Fibroblast of the aortic adventitia (primary cell): Measurements from ENCODE around the gene SYT7. TPM values are rescaled to one million over a fixed set of nuclear protein-coding genes. Genes with fewer than 3 reads are reported as not detected.

Source experiments
- DNase-seq: peaks from one replicate; pipeline ENCODE4 v3.0.0-alpha.2; 2010; ENCODE audit warnings: low read depth
- H3K4me3 ChIP-seq: 2 replicates; pipeline ENCODE4 v1.5.1; 2011; ENCODE audit warnings: low read depth, mild to moderate bottlenecking, control low read depth, low read length, moderate library complexity
- total RNA-seq: library from RNA; depleted of rRNA; stranded (reverse); fragments of >200 nt; gene quantifications from 2 replicates; pipeline ENCODE4 v1.2.3, GENCODE V29; 2012; ENCODE audit warnings: low replicate concordance
- TF ChIP-seq, protein P1 (sequence below): IDR thresholded peaks from 2 replicates; pipeline ENCODE4 v1.5.1; 2011; ENCODE audit warnings: mild to moderate bottlenecking, low read length, control low read depth, inconsistent platforms; ENCODE audit not compliant: insufficient read depth

Gene SYT7
- total RNA-seq, 1 donor, result 112 TPM

DNA sequence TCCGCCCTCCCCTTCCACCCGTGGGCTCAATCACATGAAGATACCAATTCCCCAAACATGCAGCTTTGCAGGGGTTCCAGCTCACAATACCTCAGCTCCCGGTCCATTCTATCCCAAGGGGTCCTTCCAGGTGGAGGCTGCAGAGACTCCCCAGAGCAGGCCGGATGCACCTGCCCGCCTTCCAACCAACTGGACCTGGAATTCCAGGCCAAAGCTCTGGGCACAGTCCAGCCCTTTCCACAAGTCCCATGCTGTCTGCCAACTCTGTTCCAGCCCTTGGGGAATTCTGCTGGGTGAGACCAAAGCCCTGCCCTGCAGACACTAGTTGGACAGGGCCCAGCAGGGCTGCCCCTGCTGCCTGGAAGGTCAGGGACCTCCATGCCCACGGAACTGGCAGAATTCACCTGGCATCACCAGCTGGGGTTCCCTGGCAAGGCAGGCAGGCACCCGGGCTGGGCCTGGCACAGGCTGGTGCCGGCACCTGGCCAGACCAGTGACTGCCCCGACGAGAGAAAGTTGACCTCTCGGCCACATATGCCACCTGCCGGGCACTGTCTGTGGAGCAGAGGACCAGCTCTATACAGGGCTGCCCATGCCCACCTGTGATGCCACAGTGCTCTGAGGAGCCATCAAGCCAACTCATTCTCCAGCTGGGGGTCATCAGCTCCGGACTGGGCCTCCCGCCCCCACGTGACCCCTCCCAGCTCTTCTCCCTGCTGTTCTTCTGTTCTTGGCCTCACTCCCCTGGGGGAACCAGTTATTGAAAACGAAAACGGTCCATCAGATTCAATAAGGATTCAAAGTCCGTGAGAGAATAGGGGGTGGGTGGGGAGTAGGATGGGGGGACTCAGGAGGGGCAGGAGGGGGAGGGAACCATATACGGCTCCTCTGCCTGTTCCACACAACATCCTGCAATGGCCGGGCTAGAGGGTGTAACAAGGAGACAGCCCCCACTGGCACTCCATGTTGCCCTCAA is 4.7 kb downstream of the SYT7 start:
- no peak overlapping the region for H3K4me3 ChIP-seq
- no peak for DNase-seq
- TF ChIP-seq, protein P1, sequence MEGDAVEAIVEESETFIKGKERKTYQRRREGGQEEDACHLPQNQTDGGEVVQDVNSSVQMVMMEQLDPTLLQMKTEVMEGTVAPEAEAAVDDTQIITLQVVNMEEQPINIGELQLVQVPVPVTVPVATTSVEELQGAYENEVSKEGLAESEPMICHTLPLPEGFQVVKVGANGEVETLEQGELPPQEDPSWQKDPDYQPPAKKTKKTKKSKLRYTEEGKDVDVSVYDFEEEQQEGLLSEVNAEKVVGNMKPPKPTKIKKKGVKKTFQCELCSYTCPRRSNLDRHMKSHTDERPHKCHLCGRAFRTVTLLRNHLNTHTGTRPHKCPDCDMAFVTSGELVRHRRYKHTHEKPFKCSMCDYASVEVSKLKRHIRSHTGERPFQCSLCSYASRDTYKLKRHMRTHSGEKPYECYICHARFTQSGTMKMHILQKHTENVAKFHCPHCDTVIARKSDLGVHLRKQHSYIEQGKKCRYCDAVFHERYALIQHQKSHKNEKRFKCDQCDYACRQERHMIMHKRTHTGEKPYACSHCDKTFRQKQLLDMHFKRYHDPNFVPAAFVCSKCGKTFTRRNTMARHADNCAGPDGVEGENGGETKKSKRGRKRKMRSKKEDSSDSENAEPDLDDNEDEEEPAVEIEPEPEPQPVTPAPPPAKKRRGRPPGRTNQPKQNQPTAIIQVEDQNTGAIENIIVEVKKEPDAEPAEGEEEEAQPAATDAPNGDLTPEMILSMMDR, result no peak

DNA sequence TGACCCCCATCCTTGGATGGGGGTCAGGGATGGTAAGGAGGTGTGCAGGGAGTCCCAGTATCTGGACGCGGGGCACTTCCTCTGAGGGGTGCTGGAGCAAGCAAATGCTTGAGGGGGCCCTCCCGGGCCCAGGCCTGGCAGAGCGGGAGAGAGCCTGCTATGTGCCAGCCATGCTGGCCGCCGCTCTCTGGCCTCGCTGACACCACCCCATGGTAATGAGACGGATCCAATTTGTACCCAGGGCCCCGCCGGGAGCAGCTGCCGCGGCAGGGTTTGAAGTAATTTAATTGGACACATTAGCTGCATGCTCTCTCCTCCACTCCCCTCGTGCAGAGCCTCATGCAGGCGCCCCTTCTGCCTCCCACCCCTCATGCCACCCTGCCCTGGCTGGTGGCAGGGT is 6.3 kb downstream of the SYT7 start:
- TF ChIP-seq, protein P1, result no peak
- DNase-seq, result no peak
- no peak overlapping the region for H3K4me3 ChIP-seq

DNA sequence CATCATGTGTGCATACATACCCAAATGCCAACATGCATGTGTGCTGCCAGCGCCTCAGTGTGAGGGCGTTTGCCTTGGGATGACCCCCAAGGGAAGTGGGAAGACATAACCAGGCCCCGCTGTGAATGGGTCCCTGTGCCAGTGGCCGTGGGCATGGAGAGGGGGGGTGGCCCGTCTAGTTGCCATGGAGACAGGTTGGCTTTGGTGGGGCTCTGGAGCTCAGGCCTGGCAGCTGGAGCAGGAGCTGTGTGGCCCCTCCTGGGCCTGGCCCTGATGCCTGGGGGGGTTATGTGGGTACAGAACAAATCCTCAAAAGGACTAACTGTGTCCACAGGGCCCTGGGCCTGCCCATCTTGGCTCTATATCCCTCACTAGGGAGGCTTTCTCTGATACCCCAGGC is 8.0 kb downstream of the SYT7 start:
- H3K4me3 ChIP-seq, result no peak overlapping the region
- TF ChIP-seq, protein P1, result no peak
- DNase-seq, result no peak

DNA sequence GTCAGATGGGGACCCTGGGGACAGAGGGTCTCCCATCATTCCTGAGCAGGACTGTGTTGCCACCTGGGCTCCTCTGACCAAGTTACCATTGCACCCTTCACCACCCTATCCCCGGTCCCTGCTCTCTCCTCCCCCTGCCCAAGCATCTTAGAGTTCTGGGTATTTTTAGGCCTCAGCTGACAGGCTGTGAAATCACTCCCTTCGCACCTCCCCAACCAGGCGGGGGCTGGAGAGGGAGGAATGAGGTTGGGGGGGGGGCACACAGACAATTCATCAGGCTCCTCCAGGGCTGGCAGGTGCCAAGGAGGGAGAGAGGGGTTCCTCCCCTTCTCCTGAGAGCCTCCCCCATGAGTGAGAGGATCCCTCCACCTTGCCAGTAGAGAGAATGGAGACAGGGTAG is 9.0 kb downstream of the SYT7 start:
- no peak for DNase-seq
- TF ChIP-seq, protein P1, result no peak
- no peak overlapping the region for H3K4me3 ChIP-seq

DNA sequence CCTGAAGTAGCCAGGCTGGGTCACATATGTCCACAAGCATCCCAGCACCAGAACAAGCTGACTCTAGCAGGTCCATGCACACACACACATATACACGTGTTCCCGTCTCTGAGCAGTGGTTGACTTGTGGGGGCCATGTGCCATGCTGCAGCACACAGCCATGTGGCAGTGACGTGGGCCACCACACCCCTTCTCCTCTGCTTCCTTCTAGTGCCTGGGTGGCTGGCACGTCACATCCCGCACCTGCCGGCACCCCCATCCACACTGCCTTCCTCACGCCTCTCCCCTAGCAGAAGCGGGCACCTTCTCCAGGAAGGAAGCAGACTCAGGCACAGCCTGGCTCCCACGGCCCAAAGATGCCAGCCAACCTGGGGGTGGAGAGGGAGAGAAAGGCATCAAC is 9.5 kb downstream of the SYT7 start:
- TF ChIP-seq, protein P1, result no peak
- H3K4me3 ChIP-seq, result no peak overlapping the region
- no peak for DNase-seq

DNA sequence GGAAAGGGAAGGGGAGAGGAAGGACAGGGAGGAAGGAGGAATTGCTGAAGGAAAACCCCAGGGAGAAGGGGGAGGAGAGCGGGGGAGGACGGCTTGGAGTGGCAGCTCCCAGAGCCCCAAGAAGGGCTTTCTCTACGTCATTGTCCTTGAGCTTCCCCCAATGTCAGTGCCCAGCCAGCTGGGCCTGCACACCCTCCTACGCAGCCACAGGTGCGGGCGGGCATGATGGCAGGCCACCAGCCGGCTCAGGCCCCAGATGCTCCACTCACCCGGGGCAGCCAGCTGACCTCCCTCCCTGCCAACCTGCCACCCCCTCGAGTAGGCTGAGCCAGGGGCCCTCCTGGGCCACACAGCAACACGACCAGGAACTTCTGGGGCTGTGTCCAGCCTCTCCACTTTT is 11.2 kb downstream of the SYT7 start:
- no peak for DNase-seq
- no peak overlapping the region for H3K4me3 ChIP-seq
- TF ChIP-seq, protein P1, result no peak
